Right lobe of liver (tissue), 6 donors: Measurements from ENCODE around the gene ICAM4. TPM values are rescaled to one million over a fixed set of nuclear protein-coding genes. Genes with fewer than 3 reads are reported as not detected.
"Not testable (repeated sequence)": the region's sequence is repeated elsewhere in the genome, so short reads cannot be mapped to it uniquely, and the experiment has no call there.

ENCODE experiments used
- ATAC-seq, 4 donors: fragments of 200-7000 bp; cut with Tn5 transposase; one replicate each; pipeline ENCODE4 v1.9.1; 2020; ENCODE audit warnings: mild to moderate bottlenecking in 4 of 4, moderate library complexity in 4 of 4
- DNase-seq, 3 donors: peaks; one replicate each; pipeline ENCODE4 v3.0.0-alpha.2; 2020
- H3K27ac ChIP-seq, 3 donors: fragments of 200-600 bp; one replicate each; pipeline ENCODE4 v1.8.0; 2022
- H3K27me3 ChIP-seq, 2 donors: fragments of 200-600 bp; one replicate each; pipeline ENCODE4 v1.8.0; 2022
- H3K36me3 ChIP-seq, 4 donors: fragments of 200-600 bp; sonication (generic) in 1 of 4; one replicate each; pipeline versions ENCODE4 v1.5.1 to v1.8.0; 2017 to 2022; ENCODE audit warnings: control low read depth in 1 of 4
- H3K4me1 ChIP-seq, 4 donors: fragments of 200-600 bp; sonication (generic) in 1 of 4; one replicate each; pipeline versions ENCODE4 v1.5.1 to v1.8.0; 2017 to 2022; ENCODE audit warnings: control low read depth in 1 of 4
- H3K4me3 ChIP-seq, 3 donors: fragments of 200-600 bp; one replicate each; pipeline ENCODE4 v1.8.0; 2022
- H3K9me3 ChIP-seq, 4 donors: fragments of 200-600 bp; sonication (generic) in 1 of 4; one replicate each; pipeline versions ENCODE4 v1.5.1 to v1.8.0; 2017 to 2022; ENCODE audit warnings: control low read depth in 1 of 4
- CTCF ChIP-seq, 4 donors: fragments of 200-600 bp in 3 of 4; fragments of 450-650 bp in 1 of 4; IDR thresholded peaks; one replicate each; pipeline versions ENCODE4 v1.5.1 to v1.8.0; 2016 to 2022; ENCODE audit warnings: antibody characterized with exemption in 4 of 4, mild to moderate bottlenecking in 2 of 4
- POLR2A ChIP-seq: fragments of 450-650 bp; IDR thresholded peaks from one replicate; pipeline ENCODE4 v1.6.1; 2017; ENCODE audit warnings: antibody characterized with exemption, mild to moderate bottlenecking
- WGBS: methylation state at CpG from one replicate; pipeline ENCODE4 v1.1.6; 2018; ENCODE audit warnings: low coverage, low lambda C conversion rate; ENCODE audit not compliant: insufficient coverage; ENCODE audit errors: missing lambda C conversion rate; 5-methylcytosine and 5-hydroxymethylcytosine counted together
- intact Hi-C, 2 donors: fragments of 100-400 bp; cut with DNase I; formaldehyde crosslinking; loops; one replicate each; pipeline versions ENCODE4 v1.11.2 to v1.14.1; 2022
- small RNA-seq, 2 experiments: library from RNA; depleted of rRNA; stranded (forward); fragments of <200 nt; gene quantifications; one replicate each; pipeline ENCODE3, GENCODE V24; 2016
- total RNA-seq, 6 experiments: library from RNA; depleted of rRNA in 2 of 6; stranded (reverse); fragments of >200 nt in 2 of 6; fragmentation: NEBNext Ultra II Directional in 3 of 6; extraction: Animal tissue kit (Norgen Biotek cat#: 25700) in 3 of 6; gene quantifications; one replicate each; pipeline versions ENCODE4 v1.1.0 to v1.2.4, GENCODE V29; 2016 to 2023
- donor health status: DM: no; HTN: yes; CAD: no.
- donor health status: DM: no; HTN: no; CAD: no.
- donor health status: DM: no; HTN: no; CAD: no.
- donor health status: DM: no; HTN: yes; CAD: no.
- donor health status: DM: no; HTN: yes; CAD: no.

Gene ICAM4
- total RNA-seq, 6 experiments from 2014 or later = 0.62 to 1.6 (median 0.80) TPM; not detected in 3

DNA sequence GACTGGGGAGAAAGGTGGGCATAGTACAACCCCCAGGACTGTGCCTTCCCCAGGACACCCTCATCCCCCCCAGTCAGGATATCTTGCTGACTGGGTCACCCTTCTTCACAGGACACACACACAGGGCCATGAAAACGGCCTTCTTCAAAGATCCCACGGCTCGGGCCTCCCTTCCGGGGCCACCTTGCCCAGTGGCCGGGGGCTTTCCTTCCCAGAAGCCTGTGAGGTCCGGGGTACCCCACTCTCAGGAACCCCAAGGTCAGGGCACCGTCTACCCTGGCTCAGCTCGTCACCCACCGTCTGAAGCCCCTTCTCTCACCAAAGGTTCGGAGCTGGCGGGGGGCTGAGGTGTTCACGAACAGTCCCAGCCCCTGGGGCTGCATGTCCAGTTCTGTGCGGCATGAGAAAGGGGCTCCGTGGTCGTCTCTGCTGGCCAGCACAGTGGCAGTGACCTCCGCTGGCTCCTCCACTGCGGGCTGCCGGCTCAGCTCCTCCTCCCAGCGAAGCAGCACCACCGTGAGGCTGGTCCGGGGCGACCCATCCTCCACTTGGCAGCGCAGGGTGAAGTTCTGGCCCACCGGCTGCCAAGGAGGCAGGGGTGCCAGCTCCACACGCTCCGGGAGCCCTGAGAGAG lies 48.7 kb downstream of the ICAM4 start:
- H3K4me3 ChIP-seq = peak overlapping the region; percentile 21 to 94 (median 90)
- ATAC-seq = peak in 3 of 4 donors; percentile 5 to 57 (median 21)
- intact Hi-C loops = loop anchor here in 1 of 2 donors (10.0 kb wide), 1 partner anchor 49 kb away; the partner anchor contains the start of gene TYK2
- no peaks in the 10 kb centered on the region for H3K27me3 ChIP-seq
- peak overlapping the region; percentile 33 to 70 (median 54) for H3K27ac ChIP-seq
- TF ChIP-seq CTCF (IDR thresholded peaks at IDR 0.05) (no peak), POLR2A (peak; percentile 17)
- 76% methylated on average over 11 of the region's 26 CpGs for WGBS
- peaks cover 0 to 27% (median 13%) of the 10 kb centered on the region in 4 donors for H3K4me1 ChIP-seq
- DNase-seq = peak in 2 of 3 donors; percentile 52 to 72
- H3K9me3 ChIP-seq = no peaks in the 10 kb centered on the region
- H3K36me3 ChIP-seq = peaks cover 0 to under 1% (median 0%) of the 10 kb centered on the region in 4 donors

DNA sequence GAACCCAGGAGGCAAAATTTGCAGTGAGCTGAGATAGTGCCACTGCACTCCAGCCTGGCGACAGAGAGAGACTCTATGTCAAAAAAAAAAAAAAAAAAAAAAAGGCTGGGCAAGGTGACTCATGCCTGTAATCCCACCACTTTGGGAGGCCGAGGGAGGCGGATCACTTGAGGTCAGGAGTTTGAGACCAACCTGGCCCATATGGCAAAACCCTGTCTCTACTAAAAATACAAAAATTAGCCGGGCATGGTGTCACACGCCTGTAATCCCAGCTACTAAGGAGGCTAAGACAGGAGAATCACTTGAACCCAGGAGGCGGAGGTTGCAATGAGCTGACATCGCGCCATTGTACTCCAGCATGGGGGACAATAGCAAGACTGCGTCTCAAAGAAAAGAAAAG lies 50.0 kb downstream of the ICAM4 start:
- DNase-seq, H3K27me3 ChIP-seq, H3K4me3 ChIP-seq, H3K9me3 ChIP-seq, ATAC-seq, H3K27ac ChIP-seq, H3K36me3 ChIP-seq: not testable (repeated sequence)
- H3K4me1 ChIP-seq = peaks cover 0 to 27% (median 13%) of the 10 kb centered on the region in 4 donors
- intact Hi-C loops = loop anchor here in 1 of 2 donors (10.0 kb wide), 1 partner anchor 48 kb away; the partner anchor contains the start of gene TYK2
- WGBS = 100% methylated on average over 6 of the region's 9 CpGs

Small RNA genes within 50 kb of the gene (small RNA-seq; reads per million reads assigned to genes)
- gene AC011511.1 = 0 reads per million in 2 experiments
- gene AC011511.4 = 0 reads per million in 2 experiments

Other genes starting within 250 kb of the ICAM4 start
- 100 to 1,000 TPM in 1 of 6 experiments, 10 to 100 TPM in 5; 68.5 to 119 (median 88.9) TPM for gene SHFL, start 200.6 kb upstream of the ICAM4 start, total RNA-seq
- 10 to 100 TPM; 12.6 to 18.6 (median 15.0) TPM for gene ANGPTL6, start 184.3 kb upstream of the ICAM4 start, total RNA-seq
- gene PPAN, start 180.6 kb upstream of the ICAM4 start, total RNA-seq = 10 to 100 TPM; 11.2 to 19.9 (median 18.4) TPM
- 1 to 10 TPM; 2.9 to 6.8 (median 5.0) TPM for gene P2RY11, start 175.3 kb upstream of the ICAM4 start, total RNA-seq
- gene EIF3G, start 167.1 kb upstream of the ICAM4 start, total RNA-seq = 100 to 1,000 TPM in 2 of 6 experiments, 10 to 100 TPM in 4; 68.5 to 142 (median 81.4) TPM
- 10 to 100 TPM; 12.6 to 37.3 (median 24.4) TPM for gene DNMT1, start 92.0 kb upstream of the ICAM4 start, total RNA-seq
- gene S1PR2, start 55.6 kb upstream of the ICAM4 start, total RNA-seq = 1 to 10 TPM; 1.7 to 6.6 (median 4.1) TPM
- gene MRPL4, start 34.7 kb upstream of the ICAM4 start, total RNA-seq = 100 to 1,000 TPM in 1 of 6 experiments, 10 to 100 TPM in 5; 33.7 to 109 (median 38.2) TPM
- 100 to 1,000 TPM in 1 of 6 experiments, 10 to 100 TPM in 4, 1 to 10 TPM in 1; 4.6 to 186 (median 38.5) TPM for gene ICAM1, start 15.8 kb upstream of the ICAM4 start, total RNA-seq
- gene ICAM5, start 3.0 kb downstream of the ICAM4 start, total RNA-seq = under 1 TPM in 3 of 6 experiments, not detected in 3; 0.06 to 0.27 (median 0.24) TPM
- gene ZGLP1, start 22.9 kb downstream of the ICAM4 start, total RNA-seq = 1 to 10 TPM in 5 of 6 experiments, under 1 TPM in 1; 0.62 to 4.4 (median 1.5) TPM
- 10 to 100 TPM in 4 of 6 experiments, 1 to 10 TPM in 2; 8.9 to 17.1 (median 10.7) TPM for gene FDX2, start 29.1 kb downstream of the ICAM4 start, total RNA-seq
- gene RAVER1, start 46.6 kb downstream of the ICAM4 start, total RNA-seq = 1 to 10 TPM; 5.2 to 9.5 (median 7.1) TPM
- gene ICAM3, start 52.7 kb downstream of the ICAM4 start, total RNA-seq = 10 to 100 TPM; 11.4 to 35.5 (median 22.4) TPM
- gene TYK2, start 93.6 kb downstream of the ICAM4 start, total RNA-seq = 100 to 1,000 TPM in 1 of 6 experiments, 10 to 100 TPM in 5; 63.9 to 106 (median 72.9) TPM
- 10 to 100 TPM; 39.6 to 74.9 (median 50.1) TPM for gene CDC37, start 116.6 kb downstream of the ICAM4 start, total RNA-seq
- gene PDE4A, start 133.6 kb downstream of the ICAM4 start, total RNA-seq = 1 to 10 TPM; 1.2 to 5.8 (median 2.7) TPM
- 10 to 100 TPM; 36.7 to 60.7 (median 41.2) TPM for gene KEAP1, start 216.4 kb downstream of the ICAM4 start, total RNA-seq
- under 1 TPM in 5 of 6 experiments, not detected in 1; 0.20 to 0.43 (median 0.35) TPM for gene S1PR5, start 230.5 kb downstream of the ICAM4 start, total RNA-seq